Hematopoietic multipotent progenitor cell treated with erythropoietin and hydrocortisone succinate and interleukin-3 and kit ligand, for 8 days (in vitro differentiated cells): ENCODE data around the gene NDUFS4.
"Not testable (repeated sequence)": the region's sequence is repeated elsewhere in the genome, so short reads cannot be mapped to it uniquely, and the experiment has no call there.

Experiments used
- DNase-seq: peaks from one replicate; pipeline ENCODE4 v3.0.0-alpha.2; 2015

The NDUFS4 gene

DNA sequence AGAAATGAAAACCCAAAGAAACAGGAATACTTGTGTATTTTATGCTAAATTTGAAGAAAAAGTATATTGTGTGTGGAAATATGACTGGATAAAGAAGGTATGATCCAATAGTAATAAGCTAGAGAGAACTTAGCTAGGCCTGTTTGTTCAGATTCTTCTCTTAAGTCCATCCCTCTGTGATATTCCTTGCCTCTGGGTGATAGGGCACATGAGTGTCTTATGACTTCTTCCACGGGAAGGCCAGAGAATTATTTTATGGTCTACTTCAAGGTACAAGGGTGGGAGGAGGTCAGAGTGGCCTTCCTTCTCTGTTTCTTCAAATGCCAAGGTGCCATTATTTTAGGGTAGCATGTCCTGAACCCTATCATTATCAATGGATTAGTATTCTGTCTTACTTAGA lies 113.7 kb downstream of the NDUFS4 start:
- DNase-seq = no peak

DNA sequence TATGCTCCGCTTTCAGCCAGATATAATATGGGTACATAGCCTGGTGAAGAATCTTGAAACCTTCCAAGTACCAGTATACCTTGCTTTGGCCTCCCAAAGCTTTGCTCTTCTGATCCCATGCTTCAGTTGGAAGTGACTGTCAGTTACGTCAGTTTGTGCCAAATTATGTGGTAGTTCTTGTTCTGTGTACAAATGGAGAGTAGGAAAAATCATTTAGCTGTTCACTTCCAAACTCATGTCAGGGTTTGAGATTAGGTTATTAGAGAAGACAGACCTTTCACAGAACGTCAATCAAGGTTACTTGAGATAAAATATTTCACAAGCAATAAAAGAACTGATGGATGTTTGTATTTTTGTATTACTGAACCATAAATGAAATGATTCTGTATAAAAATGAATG lies 117.2 kb downstream of the NDUFS4 start:
- no peak for DNase-seq

DNA sequence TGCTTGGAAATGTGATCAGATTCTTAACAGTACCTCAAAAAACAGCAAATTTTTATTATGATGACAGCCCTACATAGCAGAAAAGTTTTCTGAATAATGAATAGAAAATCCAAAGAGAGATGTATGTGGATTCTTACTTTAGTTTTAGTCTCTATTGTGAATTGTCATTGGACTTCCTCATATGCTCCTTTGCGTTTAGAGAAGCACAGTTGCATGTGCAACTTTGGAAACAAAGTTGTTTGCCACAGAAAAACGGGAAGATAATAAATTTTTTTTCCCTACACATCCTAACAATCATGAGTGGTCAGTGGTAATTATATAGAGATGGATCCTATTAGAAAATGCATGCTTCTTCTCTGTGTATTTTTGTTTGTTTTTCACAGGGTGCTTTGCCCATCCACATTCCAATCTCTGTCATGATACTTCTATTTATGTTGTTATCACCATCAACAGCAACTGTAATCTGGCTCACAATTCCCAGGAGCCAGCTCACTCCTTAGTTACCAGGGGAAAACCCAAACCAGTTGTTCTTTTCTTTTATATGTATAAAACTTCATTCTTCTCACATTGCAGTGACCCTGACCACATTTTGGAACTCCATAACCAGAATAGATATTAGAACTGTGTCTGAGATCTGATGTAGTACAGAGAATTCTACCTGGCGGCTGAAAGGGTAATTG lies 118.7 kb downstream of the NDUFS4 start:
- DNase-seq = no peak

DNA sequence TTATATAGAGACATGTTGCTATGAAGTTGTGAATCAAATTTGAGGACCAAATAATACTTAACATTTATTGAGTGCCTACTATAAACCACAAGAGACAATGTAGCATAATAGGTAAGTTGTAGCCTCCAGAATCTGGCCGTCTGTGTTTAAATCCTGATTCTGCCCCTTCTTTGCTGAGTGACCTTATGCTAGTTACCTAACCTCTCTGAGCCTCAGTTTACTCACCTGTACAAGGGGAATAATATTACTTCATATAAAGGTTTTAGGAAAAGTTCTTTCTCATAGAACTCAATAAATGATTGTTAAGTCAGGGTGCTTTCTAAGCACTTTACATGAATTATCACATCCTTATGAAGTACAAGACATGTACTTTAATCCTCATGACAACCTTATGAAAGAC lies 120.6 kb downstream of the NDUFS4 start:
- DNase-seq = no peak

DNA sequence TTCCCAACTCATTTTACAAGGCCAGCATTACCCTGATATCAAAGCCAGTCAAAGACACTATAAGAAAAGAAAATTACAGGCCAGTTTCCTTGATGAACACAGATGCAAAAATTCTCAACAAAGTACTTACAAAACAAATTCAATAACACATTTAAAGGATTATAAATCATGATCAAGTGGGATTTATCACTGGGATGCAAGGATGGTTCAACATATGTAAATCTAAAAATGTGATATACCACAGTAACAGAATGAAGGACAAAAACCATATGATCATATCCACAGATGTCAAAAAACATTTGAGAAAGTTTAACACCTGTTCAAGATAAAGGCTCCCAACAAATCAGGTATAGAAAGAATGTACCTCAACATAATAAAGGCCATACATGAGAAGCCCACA lies 130.6 kb downstream of the NDUFS4 start:
- no peak for DNase-seq

DNA sequence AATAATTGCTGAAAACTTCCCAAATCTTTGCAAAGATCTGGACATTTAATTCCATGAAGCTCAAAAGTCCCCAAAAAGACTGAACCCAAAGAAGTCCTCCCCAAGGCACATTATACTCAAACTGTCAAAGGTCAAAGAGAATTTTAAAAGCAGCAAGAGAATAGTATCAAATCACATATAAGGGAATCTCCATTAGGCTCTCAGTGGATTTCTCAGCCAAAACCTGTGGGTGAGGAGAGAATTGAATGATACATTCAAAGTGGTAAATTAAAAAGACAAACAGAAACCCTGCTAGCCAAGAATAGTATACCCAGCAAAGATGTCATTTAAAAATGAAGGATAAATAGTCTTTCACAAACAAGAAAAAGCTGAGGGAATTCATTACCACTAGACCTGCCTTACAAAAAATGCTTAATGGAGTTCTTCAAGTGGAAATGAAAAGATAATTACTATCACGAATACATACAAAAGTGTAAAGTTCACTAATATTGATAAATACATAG lies 134.1 kb downstream of the NDUFS4 start:
- no peak for DNase-seq

DNA sequence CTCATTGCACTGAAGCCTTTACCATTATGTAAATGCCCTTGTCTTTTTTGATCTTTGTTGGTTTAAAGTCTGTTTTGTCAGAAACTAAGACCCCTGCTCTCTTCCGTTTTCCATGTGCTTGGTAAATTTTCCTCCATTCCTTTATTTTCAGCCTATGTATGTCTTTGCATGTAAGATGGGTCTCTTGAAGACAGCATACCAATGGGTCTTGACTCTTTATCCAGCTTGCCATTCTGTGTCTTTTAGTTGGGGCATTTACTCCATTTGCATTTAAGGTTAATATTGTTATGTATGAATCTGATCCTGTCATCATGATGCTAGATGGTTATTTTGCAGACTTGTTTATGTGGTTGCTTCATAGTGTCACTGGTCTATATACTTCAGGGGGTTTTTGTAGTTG lies 150.0 kb downstream of the NDUFS4 start:
- DNase-seq = not testable (repeated sequence)

DNA sequence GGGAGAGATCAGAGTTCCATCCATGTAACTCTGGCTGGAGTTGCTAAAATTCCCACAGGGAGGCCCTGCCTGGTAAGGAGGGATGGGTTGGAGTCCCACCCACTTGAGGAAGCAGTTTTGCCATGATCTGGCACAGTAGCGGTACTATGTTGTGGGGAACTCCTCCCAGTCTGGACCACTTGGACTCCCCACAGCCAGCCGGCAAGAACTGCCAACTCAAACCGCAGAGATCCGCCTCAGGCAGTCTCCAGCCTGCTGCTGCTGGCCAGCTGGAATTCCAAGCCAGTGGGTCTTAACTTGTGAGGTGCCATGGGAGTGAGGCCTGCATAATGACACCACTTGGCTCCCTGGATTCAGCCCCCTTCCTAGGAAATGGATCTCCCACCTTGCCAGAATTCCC lies 151.9 kb downstream of the NDUFS4 start:
- DNase-seq = no peak

DNA sequence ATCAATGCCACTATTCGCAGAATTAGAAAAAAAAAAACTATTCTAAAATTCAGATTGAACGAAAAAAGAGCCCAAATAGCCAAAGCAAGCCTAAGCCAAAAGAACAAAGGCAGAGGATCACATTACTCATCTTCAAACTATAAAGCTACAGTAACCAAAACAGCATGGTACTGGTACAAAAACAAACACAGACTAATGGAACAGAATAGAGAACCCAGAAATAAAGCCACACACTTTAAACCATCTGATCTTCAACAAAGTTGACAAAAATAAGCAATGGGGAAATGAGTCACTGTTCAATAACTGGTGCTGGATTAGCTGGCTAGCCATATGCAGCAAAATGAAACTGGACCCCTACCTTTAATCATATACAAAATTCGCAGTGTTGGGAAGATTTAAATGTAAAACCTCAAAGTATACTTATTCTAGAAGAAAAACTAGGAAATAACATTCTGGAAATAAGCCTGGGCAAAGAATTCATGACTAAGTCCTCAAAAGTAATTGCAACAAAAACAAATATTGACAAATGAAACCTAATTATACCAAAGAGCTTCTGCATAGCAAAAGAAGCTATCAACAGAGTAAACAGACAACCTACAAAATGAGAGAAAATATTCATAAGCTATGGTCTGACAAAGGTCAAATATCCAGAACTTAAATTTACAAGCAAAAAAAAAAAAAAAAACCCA lies 153.7 kb downstream of the NDUFS4 start:
- DNase-seq = no peak

DNA sequence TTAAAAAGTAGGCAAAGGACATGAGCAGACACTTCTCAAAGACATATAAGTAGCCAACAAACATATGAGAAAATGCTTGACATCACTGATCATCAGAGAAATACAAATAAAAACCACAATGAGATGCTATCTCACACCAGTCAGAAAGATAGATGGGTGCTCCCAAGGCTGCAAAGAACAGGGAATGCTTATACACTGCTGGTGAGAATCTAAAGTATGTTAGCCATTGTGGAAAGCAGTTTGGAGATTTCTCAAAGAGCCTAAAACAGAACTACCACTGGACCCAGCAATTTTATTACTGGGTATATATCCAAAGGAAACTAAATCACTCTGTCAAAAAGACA lies 154.2 kb downstream of the NDUFS4 start:
- DNase-seq = no peak

DNA sequence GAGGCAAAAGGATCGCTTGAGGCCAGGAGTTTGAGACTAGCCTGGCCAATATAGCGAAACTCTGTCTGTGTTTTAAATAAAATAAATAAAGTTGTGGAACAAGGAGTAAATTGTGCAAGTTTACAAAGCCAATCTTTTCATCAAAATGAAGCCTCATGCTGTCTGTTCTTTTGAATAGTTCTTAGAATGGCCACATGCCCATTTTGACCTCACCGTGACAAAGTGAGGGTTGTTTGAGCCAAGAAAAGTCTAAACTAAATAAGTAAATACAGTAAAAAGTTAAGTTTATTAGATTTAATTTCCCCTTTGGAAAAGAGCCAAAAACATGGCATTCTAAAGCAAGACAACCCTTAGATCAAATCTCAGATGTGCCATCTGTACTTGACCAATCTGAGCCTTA lies 165.7 kb downstream of the NDUFS4 start:
- no peak for DNase-seq

DNA sequence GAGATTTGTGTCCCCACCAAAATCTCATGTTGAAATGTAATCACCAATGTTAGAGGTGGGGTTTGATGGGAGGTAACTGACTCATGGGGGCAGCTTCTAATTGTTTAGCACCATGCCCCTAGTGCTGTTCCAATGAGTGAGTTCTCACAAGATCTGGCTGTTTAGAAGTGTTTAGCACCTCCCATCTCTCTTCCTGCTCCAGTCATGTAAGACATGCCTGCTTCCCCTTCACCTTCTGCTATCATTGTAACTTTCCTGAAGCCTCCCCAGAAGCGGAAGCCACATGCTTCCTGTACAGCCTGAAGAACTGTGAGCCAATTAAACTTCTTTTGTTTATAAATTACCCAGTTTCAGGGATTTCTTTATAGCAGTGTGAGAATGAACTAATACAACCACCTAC lies 170.5 kb downstream of the NDUFS4 start:
- DNase-seq = peak; percentile 2
